Muscle layer of colon (tissue), 2 donors: ENCODE data around the gene PSMA6.

Experiments
- H3K27ac ChIP-seq: one replicate; pipeline ENCODE4 v1.7.0; 2013; ENCODE audit warnings: low read depth, mild to moderate bottlenecking, low read length, moderate library complexity
- H3K27me3 ChIP-seq, 2 donors: one replicate each; pipeline ENCODE4 v1.7.0; 2013; ENCODE audit warnings: low read length in 2 of 2, mild to moderate bottlenecking in 2 of 2; ENCODE audit not compliant: insufficient read depth in 2 of 2, control insufficient read depth in 1 of 2
- H3K36me3 ChIP-seq: one replicate; pipeline ENCODE4 v1.7.0; 2013; ENCODE audit warnings: mild to moderate bottlenecking, low read length; ENCODE audit not compliant: insufficient read depth
- H3K4me1 ChIP-seq: one replicate; pipeline ENCODE4 v1.7.0; 2013; ENCODE audit warnings: mild to moderate bottlenecking, low read length; ENCODE audit not compliant: insufficient read depth
- H3K4me3 ChIP-seq, 2 donors: one replicate each; pipeline ENCODE4 v1.7.0; 2013; ENCODE audit warnings: low read length in 2 of 2, low read depth in 1 of 2, mild to moderate bottlenecking in 1 of 2, moderate library complexity in 1 of 2
- H3K9ac ChIP-seq: one replicate; pipeline ENCODE4 v1.7.0; 2013; ENCODE audit warnings: low read length
- H3K9me3 ChIP-seq: one replicate; pipeline ENCODE4 v1.7.0; 2013; ENCODE audit warnings: mild to moderate bottlenecking, low read length
- donor health status: abdominal sarcoma.
- donor health status: Adenocarcinoma of cecum.

PSMA6 gene

DNA sequence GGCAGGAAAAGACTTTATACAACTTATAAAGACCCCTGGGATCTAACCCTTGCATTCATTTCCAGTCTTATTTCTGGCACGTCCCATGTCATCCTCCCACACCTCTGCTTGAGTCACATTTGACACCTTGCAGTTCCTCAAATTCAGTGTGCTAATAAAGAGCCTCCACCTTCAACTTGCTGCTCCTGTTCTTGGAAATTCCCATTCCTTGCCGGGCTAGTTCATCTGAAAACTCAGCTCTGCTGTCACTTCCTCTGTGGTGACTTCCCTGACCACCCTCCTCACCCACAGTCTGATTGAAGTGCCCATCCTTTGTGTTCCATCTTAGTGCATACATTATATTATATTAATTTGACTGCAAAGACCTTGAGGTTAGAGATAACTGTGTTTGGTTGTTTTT is 37.4 kb upstream of the PSMA6 start:
- Histone ChIP-seq H3K27me3 (no peaks in the 10 kb centered on the region), H3K9ac (no peak overlapping the region), H3K4me1 (no peaks in the 10 kb centered on the region), H3K4me3 (no peak overlapping the region), H3K27ac (no peak overlapping the region), H3K36me3 (no peaks in the 10 kb centered on the region), H3K9me3 (no peaks in the 10 kb centered on the region)

DNA sequence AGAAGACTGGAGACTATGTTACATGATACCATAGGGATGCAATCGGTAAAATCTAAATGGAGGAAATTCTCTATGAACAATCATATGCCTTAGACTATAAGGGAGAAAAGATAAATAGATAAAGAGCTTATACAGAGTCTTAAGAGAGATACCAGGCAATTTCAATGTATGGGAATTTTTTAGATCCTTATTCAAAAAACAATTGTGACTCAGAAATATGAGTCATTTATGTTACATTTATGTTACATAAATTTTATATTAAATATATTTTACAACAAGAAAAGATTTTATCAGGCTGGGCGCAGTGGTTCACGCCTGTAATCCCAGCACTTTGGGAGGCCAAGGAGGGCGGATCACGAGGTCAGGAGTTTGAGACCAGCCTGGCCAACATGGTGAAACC is 36.5 kb upstream of the PSMA6 start:
- Histone ChIP-seq H3K27me3 (no peaks in the 10 kb centered on the region), H3K4me1 (no peaks in the 10 kb centered on the region), H3K9ac (no peak overlapping the region), H3K4me3 (no peak overlapping the region), H3K36me3 (no peaks in the 10 kb centered on the region), H3K9me3 (no peaks in the 10 kb centered on the region), H3K27ac (no peak overlapping the region)

DNA sequence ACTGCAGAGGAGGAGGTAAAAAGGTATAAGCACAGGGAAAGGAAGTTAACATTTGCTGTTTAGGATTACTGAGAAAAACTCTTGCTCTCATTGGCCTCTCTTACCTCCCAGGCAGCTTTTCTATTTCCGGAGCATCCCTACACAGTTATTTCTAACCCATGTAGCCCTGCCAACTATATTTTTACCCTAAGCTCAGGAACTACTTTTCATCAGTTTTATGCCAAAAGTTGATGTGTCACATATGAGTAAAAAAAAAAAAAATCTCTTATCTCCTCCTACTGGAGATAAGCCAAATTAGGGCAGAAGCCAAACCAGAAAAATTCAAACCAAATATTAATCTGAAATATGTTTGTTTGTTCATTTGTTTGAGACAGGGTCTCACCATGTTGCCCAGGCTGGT is 34.4 kb upstream of the PSMA6 start:
- Histone ChIP-seq H3K9me3 (no peaks in the 10 kb centered on the region), H3K4me3 (no peak overlapping the region), H3K36me3 (no peaks in the 10 kb centered on the region), H3K9ac (no peak overlapping the region), H3K4me1 (no peaks in the 10 kb centered on the region), H3K27me3 (no peaks in the 10 kb centered on the region), H3K27ac (no peak overlapping the region)

DNA sequence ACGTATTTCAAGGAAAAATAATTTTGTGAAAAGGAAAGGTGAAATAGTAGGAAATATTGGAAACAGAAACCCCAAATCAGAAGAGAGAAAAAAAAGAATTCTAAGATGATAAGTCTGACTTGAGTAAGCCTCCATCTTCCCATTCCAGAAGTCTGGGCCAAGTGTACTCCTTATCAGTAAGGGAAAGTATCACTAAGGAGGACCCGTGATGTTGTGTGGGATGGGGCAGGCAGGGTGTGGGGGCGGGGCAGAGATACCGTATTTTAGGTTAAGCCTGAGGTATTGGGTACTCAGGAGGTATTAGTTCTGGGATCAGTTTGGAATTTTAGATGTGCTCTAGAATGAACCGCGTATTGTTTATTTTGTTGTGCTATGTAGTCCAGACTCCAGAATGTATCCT is 33.8 kb upstream of the PSMA6 start:
- H3K27ac ChIP-seq = no peak overlapping the region
- H3K27me3 ChIP-seq = no peaks in the 10 kb centered on the region
- no peaks in the 10 kb centered on the region for H3K4me1 ChIP-seq
- no peaks in the 10 kb centered on the region for H3K9me3 ChIP-seq
- H3K9ac ChIP-seq = no peak overlapping the region
- no peak overlapping the region for H3K4me3 ChIP-seq
- no peaks in the 10 kb centered on the region for H3K36me3 ChIP-seq

DNA sequence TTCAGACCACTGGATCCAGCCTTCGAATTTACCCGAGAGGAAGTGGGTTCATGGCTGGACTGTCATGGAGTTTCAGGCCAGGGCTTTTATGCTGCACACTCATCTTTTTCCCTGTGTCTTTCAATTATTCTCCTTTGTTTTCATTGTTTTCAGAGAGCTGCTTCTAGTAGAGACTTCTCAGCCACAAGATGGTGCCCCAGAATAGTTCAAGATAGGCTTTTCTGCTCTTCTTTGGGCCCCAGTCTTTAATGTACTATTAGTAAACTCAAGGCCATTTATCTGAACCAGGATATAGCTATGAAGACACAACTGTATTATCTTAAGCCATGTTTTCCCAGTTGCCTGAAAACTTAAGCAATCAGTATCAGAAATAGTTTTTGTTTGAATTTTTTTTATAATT is 30.4 kb upstream of the PSMA6 start:
- H3K27ac ChIP-seq = no peak overlapping the region

DNA sequence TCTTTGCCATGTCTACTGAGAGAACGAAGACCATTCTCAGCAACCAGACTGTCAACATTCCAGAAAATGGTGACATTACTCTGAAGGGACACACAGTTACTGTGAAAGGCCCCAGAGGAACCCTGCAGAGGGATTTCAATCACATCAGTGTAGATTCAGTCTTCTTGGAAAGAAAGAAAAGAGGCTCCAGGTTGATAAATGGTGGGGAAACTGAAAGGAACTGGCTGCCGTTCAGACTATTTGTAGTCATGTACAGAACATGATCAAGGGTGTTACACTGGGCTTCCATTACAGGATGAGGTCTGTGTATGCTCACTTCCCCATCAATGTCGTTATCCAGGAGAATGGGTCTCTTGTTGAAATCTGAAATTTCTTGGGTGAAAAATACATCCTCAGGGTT is 29.7 kb upstream of the PSMA6 start:
- no peaks in the 10 kb centered on the region for H3K4me1 ChIP-seq
- no peak overlapping the region for H3K4me3 ChIP-seq
- no peaks in the 10 kb centered on the region for H3K27me3 ChIP-seq
- no peak overlapping the region for H3K9ac ChIP-seq
- no peak overlapping the region for H3K27ac ChIP-seq
- H3K36me3 ChIP-seq = no peaks in the 10 kb centered on the region
- H3K9me3 ChIP-seq = no peaks in the 10 kb centered on the region

More for the DNA sequence above, 30.4 kb upstream of the PSMA6 start:
- H3K36me3 ChIP-seq = no peaks in the 10 kb centered on the region
- no peaks in the 10 kb centered on the region for H3K9me3 ChIP-seq
- H3K4me3 ChIP-seq = no peak overlapping the region
- no peaks in the 10 kb centered on the region for H3K4me1 ChIP-seq
- H3K9ac ChIP-seq = no peak overlapping the region
- no peaks in the 10 kb centered on the region for H3K27me3 ChIP-seq

DNA sequence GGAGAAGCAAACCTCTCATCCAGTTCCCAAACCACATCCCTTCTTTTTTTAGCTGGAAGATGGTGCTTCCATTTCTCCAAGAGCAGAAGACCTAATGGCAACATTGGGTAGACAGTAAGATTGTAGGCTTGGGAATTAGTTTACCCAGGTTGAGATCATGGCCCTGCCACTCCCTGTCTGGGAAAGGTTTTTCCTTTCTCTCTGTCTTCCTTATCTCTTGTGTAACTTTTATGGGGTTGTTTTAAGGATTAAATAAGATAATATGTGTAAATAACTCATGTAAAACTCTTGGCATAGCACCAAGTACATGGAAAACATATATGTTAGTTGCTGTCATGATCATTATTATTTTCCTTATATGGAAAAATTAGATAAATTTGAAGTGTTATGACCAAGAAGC is 23.2 kb upstream of the PSMA6 start:
- H3K9me3 ChIP-seq = no peaks in the 10 kb centered on the region
- H3K4me3 ChIP-seq = no peak overlapping the region
- no peaks in the 10 kb centered on the region for H3K27me3 ChIP-seq
- no peak overlapping the region for H3K27ac ChIP-seq
- no peak overlapping the region for H3K9ac ChIP-seq
- H3K36me3 ChIP-seq = peaks cover 4% of the 10 kb centered on the region
- no peaks in the 10 kb centered on the region for H3K4me1 ChIP-seq

DNA sequence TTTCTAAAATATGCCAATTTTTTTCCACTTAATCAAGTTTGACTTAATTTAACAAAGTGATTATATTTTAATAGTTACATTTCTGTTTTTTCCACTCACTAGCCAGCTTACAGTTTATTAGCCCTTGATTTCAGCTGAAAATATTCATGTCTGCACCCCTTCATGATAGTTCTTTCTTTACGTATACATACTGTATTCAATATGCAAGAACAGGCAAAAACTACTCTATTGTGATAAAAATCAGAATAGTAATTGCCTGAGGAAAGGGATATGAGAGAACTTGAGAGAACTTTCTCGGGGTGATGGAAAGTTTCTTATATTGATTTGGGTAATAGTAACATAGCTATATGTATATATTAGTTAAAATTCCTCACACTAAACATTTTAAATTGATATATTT is 17.4 kb upstream of the PSMA6 start:
- Histone ChIP-seq H3K4me3 (no peak overlapping the region), H3K27ac (no peak overlapping the region), H3K9ac (no peak overlapping the region), H3K27me3 (no peaks in the 10 kb centered on the region), H3K4me1 (no peaks in the 10 kb centered on the region), H3K9me3 (no peaks in the 10 kb centered on the region), H3K36me3 (peaks cover 4% of the 10 kb centered on the region)

DNA sequence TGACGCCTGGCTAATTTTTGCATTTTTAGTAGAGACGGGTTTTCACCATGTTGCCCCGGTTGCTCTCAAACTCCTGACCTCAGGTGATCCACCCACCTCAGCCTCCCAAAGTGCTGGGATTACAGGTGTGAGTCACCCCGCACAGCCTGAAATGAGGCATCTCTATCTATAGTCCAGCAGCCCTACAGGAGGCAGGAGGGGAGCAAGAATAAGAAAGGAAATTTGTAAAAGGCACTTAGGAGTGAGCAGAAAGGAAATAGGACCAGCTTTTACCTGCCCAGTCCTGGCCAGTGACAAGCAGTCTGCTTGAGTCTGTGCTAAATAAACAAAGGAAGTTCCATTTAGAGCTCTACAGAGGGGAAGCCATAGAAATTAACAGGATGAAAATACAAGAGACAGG is 15.0 kb upstream of the PSMA6 start:
- no peaks in the 10 kb centered on the region for H3K4me1 ChIP-seq
- H3K9ac ChIP-seq = no peak overlapping the region
- H3K36me3 ChIP-seq = peaks cover 4% of the 10 kb centered on the region
- no peak overlapping the region for H3K27ac ChIP-seq
- H3K4me3 ChIP-seq = no peak overlapping the region
- H3K9me3 ChIP-seq = no peaks in the 10 kb centered on the region
- no peaks in the 10 kb centered on the region for H3K27me3 ChIP-seq

DNA sequence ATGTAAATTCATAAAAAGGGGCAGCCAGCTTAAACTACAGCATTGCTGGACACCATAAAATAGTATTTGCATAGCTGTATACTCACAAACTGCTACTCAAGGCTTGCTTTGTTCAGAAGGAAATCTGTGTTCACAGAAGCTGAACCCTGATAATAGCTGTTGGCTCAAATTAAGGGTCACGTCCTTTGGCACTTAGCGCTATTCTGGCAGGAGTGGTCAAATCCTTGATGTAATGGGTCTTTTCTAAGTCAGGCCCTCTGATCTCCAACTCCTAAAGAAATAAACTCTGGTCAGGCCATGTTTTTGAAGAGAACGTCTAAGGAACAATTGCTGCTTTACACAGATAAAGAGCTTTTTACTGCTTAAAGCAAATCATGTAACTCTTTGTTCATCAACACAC is 12.8 kb upstream of the PSMA6 start:
- H3K27me3 ChIP-seq = no peaks in the 10 kb centered on the region
- H3K27ac ChIP-seq = no peak overlapping the region
- no peaks in the 10 kb centered on the region for H3K36me3 ChIP-seq
- no peaks in the 10 kb centered on the region for H3K4me1 ChIP-seq
- no peaks in the 10 kb centered on the region for H3K9me3 ChIP-seq
- H3K9ac ChIP-seq = no peak overlapping the region
- H3K4me3 ChIP-seq = no peak overlapping the region

DNA sequence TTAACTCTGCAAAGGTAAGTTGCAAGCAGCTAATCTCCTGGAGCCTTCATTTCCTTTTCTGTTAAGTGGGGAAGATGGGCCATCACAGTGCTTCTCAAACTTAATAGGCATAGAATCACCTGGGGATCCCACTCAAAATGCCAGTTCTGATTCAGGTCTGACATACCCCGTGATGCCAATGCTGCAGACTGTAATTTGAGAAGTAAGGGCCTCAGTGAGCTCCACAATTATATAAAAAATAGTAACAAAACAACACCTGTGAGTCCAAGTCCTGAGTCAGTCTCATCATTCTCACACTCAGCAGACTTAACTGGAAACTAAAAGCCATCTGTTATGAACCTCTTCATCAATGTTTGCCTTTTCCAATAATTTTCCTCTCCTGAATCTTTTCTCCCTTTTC is 10.8 kb upstream of the PSMA6 start:
- Histone ChIP-seq H3K27ac (no peak overlapping the region), H3K9me3 (no peaks in the 10 kb centered on the region), H3K9ac (no peak overlapping the region), H3K4me1 (no peaks in the 10 kb centered on the region), H3K36me3 (no peaks in the 10 kb centered on the region), H3K27me3 (no peaks in the 10 kb centered on the region), H3K4me3 (no peak overlapping the region)

DNA sequence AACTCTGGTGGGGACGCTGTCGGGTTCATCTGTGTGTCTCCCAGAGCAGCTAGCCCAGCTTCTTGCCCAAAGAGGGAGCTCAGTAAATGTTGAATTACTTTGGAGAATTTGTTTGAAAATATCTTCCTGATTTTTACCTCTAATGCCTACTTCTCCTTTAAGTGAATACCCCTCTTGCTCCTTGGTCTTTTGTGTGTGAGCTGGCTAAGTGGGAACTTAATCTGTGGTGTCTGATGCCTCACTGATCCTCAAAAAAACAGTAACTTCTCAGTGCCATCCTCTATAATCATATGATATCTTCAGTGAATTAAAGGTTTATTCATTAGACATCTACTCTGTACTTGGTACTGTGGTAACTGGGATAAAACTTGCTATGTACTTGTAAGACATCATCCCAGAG is 7.7 kb upstream of the PSMA6 start:
- Histone ChIP-seq H3K9ac (no peak overlapping the region), H3K4me1 (no peaks in the 10 kb centered on the region), H3K36me3 (no peaks in the 10 kb centered on the region), H3K9me3 (no peaks in the 10 kb centered on the region), H3K4me3 (no peak overlapping the region), H3K27me3 (no peaks in the 10 kb centered on the region), H3K27ac (no peak overlapping the region)
